GM23248 (cell line): Measurements from ENCODE around the gene USP12. TPM values are rescaled to one million over a fixed set of nuclear protein-coding genes. Genes with fewer than 3 reads are reported as not detected.

Experiments
- DNase-seq: peaks from one replicate; pipeline ENCODE4 v3.0.0-alpha.2; 2015
- H2AFZ ChIP-seq: fragments of 200-600 bp; sonication (generic); 2 replicates; pipeline ENCODE4 v1.6.1; 2016; ENCODE audit warnings: antibody characterized with exemption
- H3F3A ChIP-seq: fragments of 200-600 bp; sonication (generic); 2 replicates; pipeline ENCODE4 v1.6.1; 2016; ENCODE audit warnings: mild to moderate bottlenecking, antibody characterized with exemption, mixed run types; ENCODE audit not compliant: insufficient read depth
- H3K27ac ChIP-seq: fragments of 200-600 bp; sonication (generic); 2 replicates; pipeline ENCODE4 v1.5.1; 2016; ENCODE audit warnings: mild to moderate bottlenecking
- H3K27me3 ChIP-seq: fragments of 200-600 bp; sonication (generic); replicated peaks from 2 replicates; pipeline ENCODE4 v1.6.1; 2016; ENCODE audit warnings: mild to moderate bottlenecking; ENCODE audit not compliant: insufficient read depth
- H3K36me3 ChIP-seq: fragments of 200-600 bp; sonication (generic); 2 replicates; pipeline ENCODE4 v1.6.1; 2016; ENCODE audit warnings: low read depth, mild to moderate bottlenecking
- H3K4me1 ChIP-seq: fragments of 200-600 bp; sonication (generic); 2 replicates; pipeline ENCODE4 v1.6.1; 2016; ENCODE audit warnings: mild to moderate bottlenecking; ENCODE audit not compliant: insufficient read depth
- H3K4me2 ChIP-seq: fragments of 200-600 bp; sonication (generic); one replicate; pipeline ENCODE4 v1.6.1; 2016; ENCODE audit warnings: mild to moderate bottlenecking; ENCODE audit not compliant: unreplicated experiment
- H3K4me3 ChIP-seq: fragments of 200-600 bp; sonication (generic); 2 replicates; pipeline ENCODE4 v1.5.1; 2016; ENCODE audit warnings: mild to moderate bottlenecking
- H3K79me2 ChIP-seq: fragments of 200-600 bp; sonication (generic); 2 replicates; pipeline ENCODE4 v1.6.1; 2016; ENCODE audit warnings: mild to moderate bottlenecking; ENCODE audit not compliant: insufficient read depth
- H3K9ac ChIP-seq: fragments of 200-600 bp; sonication (generic); 2 replicates; pipeline ENCODE4 v1.6.1; 2016; ENCODE audit warnings: mild to moderate bottlenecking
- H3K9me2 ChIP-seq: fragments of 200-600 bp; sonication (generic); 2 replicates; pipeline ENCODE4 v1.6.1; 2016; ENCODE audit warnings: mixed run types, mild to moderate bottlenecking, moderate library complexity; ENCODE audit not compliant: insufficient read depth
- H3K9me3 ChIP-seq: fragments of 200-600 bp; sonication (generic); one replicate; pipeline ENCODE4 v1.6.1; 2017; ENCODE audit warnings: low read depth
- H4K20me1 ChIP-seq: fragments of 200-600 bp; sonication (generic); 2 replicates; pipeline ENCODE4 v1.6.0; 2016; ENCODE audit not compliant: insufficient read depth
- EZH2 ChIP-seq: fragments of 200-600 bp; sonication (generic); IDR thresholded peaks from 2 replicates; pipeline ENCODE4 v1.6.1; 2018; ENCODE audit warnings: antibody characterized with exemption, mild to moderate bottlenecking; ENCODE audit not compliant: insufficient read depth, poor library complexity, severe bottlenecking
- EZH2phosphoT487 ChIP-seq: fragments of 200-600 bp; sonication (generic); IDR thresholded peaks from 2 replicates; pipeline ENCODE4 v1.6.1; 2018; ENCODE audit warnings: antibody characterized with exemption, moderate library complexity, mild to moderate bottlenecking, low read depth; ENCODE audit not compliant: insufficient read depth
- WGBS, 2 experiments: methylation state at CpG; one replicate each; pipeline ENCODE4 v1.1.6; 2015 to 2017; ENCODE audit warnings: low lambda C conversion rate in 2 of 2, low coverage in 1 of 2; ENCODE audit errors: missing lambda C conversion rate in 2 of 2; 5-methylcytosine and 5-hydroxymethylcytosine counted together
- in situ Hi-C: fragments of 300-500 bp; cut with MboI; formaldehyde crosslinking; loops from 2 replicates; pipeline ENCODE4 v1.15.0; 2020
- polyA plus RNA-seq: library from polyadenylated mRNA; unstranded; fragments of >200 nt; fragmentation: Nextera tagmentation; extraction: Ambion mirVana; gene quantifications from 2 replicates; pipeline ENCODE4 v1.2.1, GENCODE V29; 2016
- total RNA-seq: library from RNA; depleted of rRNA; stranded (reverse); fragments of >200 nt; shearing (Covaris generic); gene quantifications from 2 replicates; pipeline ENCODE4 v1.2.3, GENCODE V29; 2014

The USP12 gene
- total and polyA plus RNA-seq, 2 experiments from 2014 or later = 16.0 to 18.9 TPM

DNA sequence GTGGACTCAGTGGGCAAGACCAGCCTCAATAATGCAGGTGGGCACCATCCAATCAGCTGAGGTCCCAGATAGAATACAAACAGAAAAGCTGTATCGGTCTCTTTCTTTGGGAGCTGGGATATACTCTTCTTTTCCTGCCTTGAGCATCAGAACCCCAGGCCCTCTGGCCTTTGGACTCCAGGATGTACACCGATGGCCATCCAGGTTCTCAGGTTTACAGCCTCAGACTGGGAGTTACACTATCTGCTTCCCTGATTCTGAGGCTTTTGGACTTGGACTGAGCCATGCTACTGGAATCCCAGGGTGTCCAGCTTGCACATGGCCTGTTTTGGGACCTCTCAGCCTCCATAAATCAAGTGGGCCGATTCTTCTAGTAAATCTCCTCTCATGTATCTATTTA is 27.6 kb upstream of the USP12 start:
- DNase-seq = no peak
- H3K36me3 ChIP-seq = no peaks in the 10 kb centered on the region
- H3K9me2 ChIP-seq = no peaks in the 10 kb centered on the region
- no peaks in the 10 kb centered on the region for H3K27me3 ChIP-seq
- peaks cover 14% of the 10 kb centered on the region for H3F3A ChIP-seq
- no peak overlapping the region for H2AFZ ChIP-seq
- no peak for TF ChIP-seq EZH2phosphoT487
- TF ChIP-seq EZH2 = no peak
- no peaks in the 10 kb centered on the region for H3K9me3 ChIP-seq
- H3K27ac ChIP-seq = no peak overlapping the region
- 96 to 98% methylated on average over 3 of the region's 3 CpGs for WGBS, 2 experiments
- H3K4me3 ChIP-seq = no peak overlapping the region
- in situ Hi-C loops = no loop called here
- H3K4me1 ChIP-seq = peaks cover 16% of the 10 kb centered on the region
- H3K4me2 ChIP-seq = no peak overlapping the region
- H3K9ac ChIP-seq = no peak overlapping the region
- no peaks in the 10 kb centered on the region for H4K20me1 ChIP-seq
- no peaks in the 10 kb centered on the region for H3K79me2 ChIP-seq

DNA sequence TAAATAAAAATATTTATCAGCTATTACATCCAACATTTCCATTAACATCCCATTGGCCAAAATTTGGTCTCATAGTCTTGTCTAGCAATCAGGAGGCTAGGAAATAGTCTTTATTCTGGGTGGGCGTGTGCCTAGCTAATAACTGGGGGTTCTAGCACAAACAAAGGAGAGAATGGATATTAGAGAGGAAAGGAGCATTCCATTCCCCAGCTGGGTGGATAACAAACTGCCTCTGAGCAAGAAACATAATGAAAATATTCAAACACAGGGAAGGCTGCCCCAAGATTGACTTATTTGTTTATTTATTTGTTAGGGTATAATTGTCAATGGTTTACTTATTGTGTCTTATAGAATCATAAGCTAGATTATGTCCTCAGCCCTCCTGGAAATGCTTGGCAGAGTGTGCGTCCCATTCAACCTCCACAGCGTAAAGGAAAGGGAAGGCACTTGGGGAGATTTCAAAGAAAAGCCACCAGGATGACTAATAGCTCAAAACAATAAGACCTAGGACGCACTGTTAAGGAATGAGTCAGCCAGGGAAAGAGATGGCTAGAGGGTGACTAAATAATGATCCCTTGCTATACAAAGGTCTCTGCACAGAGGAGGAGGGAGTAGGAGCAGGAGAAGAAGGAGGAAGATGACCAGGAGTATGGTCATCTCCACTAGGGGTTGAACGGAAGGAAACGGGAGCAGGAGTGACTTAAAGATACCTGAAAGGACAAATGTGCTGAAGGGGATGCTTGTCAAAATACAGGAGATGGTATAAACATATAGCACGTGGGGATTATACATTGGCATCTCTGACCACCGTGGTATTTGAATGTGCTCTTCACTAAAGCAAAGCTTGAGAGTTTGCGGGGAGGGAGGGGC is 23.5 kb upstream of the USP12 start:
- peak overlapping the region; percentile 70 for H3K4me2 ChIP-seq
- in situ Hi-C loops = no loop called here
- H4K20me1 ChIP-seq = no peaks in the 10 kb centered on the region
- H3K4me1 ChIP-seq = peaks cover 30% of the 10 kb centered on the region
- no peaks in the 10 kb centered on the region for H3K27me3 ChIP-seq
- H3K9me2 ChIP-seq = no peaks in the 10 kb centered on the region
- H3K79me2 ChIP-seq = no peaks in the 10 kb centered on the region
- H3K27ac ChIP-seq = peak overlapping the region; percentile 58
- DNase-seq = peak; percentile 96
- H3K4me3 ChIP-seq = peak overlapping the region; percentile 15
- 0 out of 2 replicates have a peak overlapping the region, but pooled peaks have one; percentile 2 for H2AFZ ChIP-seq
- H3K9ac ChIP-seq = no peak overlapping the region
- no peaks in the 10 kb centered on the region for H3K36me3 ChIP-seq
- TF ChIP-seq EZH2phosphoT487 = no peak
- no peak for TF ChIP-seq EZH2
- no peaks in the 10 kb centered on the region for H3K9me3 ChIP-seq
- H3F3A ChIP-seq = peaks cover 18% of the 10 kb centered on the region
- 25 to 27% methylated on average over 9 of the region's 9 CpGs for WGBS, 2 experiments

DNA sequence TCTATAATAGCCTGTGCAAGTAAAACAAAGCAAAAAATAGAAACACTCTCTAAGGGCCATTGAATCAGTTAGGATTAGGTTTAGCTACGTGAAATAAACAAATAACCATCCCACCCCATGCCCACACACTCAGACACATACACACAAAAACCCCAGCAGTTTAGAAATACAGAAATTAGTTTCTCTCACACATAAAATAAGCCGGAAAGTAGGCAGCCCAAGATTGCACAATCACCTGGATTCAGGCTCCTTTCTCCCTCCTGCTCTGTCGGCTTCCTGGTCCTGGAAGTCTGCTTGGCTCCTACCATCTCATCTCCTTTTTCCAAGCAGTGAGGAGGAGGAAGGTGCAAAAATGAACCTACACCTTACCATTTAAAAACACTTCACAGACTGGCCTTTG is 22.6 kb upstream of the USP12 start:
- no peaks in the 10 kb centered on the region for H3K36me3 ChIP-seq
- TF ChIP-seq EZH2 (no peak), EZH2phosphoT487 (no peak)
- H3K9me3 ChIP-seq = no peaks in the 10 kb centered on the region
- WGBS, 2 experiments = 58 to 74% methylated on average over 3 of the region's 3 CpGs
- in situ Hi-C loops = no loop called here
- no peak overlapping the region for H3K4me2 ChIP-seq
- H3K9ac ChIP-seq = no peak overlapping the region
- DNase-seq = peak; percentile 37
- H3F3A ChIP-seq = peaks cover 18% of the 10 kb centered on the region
- H3K27ac ChIP-seq = no peak overlapping the region
- no peak overlapping the region for H3K4me3 ChIP-seq
- no peaks in the 10 kb centered on the region for H3K27me3 ChIP-seq
- no peaks in the 10 kb centered on the region for H4K20me1 ChIP-seq
- H3K4me1 ChIP-seq = peaks cover 30% of the 10 kb centered on the region
- 0 out of 2 replicates have a peak overlapping the region, but pooled peaks have one; percentile 0 for H2AFZ ChIP-seq
- H3K9me2 ChIP-seq = no peaks in the 10 kb centered on the region
- no peaks in the 10 kb centered on the region for H3K79me2 ChIP-seq

DNA sequence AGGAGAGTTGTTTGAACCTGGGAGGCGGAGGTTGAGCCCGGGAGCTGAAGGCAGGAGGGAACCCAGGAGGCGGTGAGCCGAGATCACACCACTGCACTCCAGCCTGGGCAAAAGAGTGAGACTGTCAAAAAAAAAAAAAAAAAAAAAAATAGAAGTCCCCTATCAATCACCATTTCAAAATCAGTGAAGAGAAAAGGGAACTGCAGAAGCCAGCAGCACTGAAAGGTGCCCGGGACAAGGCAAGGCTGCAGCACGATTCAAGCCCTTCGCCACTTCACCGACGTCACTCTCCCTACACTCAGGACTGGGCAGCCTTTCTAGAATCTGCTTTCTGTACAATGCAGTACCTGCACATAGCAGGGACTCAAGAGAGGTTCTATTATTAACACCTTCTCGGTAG is 21.9 kb upstream of the USP12 start:
- Histone ChIP-seq H3K79me2 (no peaks in the 10 kb centered on the region), H4K20me1 (no peaks in the 10 kb centered on the region), H3K4me1 (peaks cover 30% of the 10 kb centered on the region), H3K9ac (no peak overlapping the region), H3K27me3 (no peaks in the 10 kb centered on the region), H3K9me2 (no peaks in the 10 kb centered on the region), H3K4me3 (no peak overlapping the region), H3K9me3 (no peaks in the 10 kb centered on the region), H3K27ac (no peak overlapping the region), H3F3A (peaks cover 18% of the 10 kb centered on the region), H2AFZ (no peak overlapping the region), H3K4me2 (no peak overlapping the region), H3K36me3 (no peaks in the 10 kb centered on the region)
- no peak for TF ChIP-seq EZH2
- no peak for TF ChIP-seq EZH2phosphoT487
- in situ Hi-C loops = no loop called here
- WGBS, 2 experiments = 91 to 95% methylated on average over 7 to 10 of the region's 10 CpGs
- DNase-seq = no peak
